ENCODE results near the gene KIF5B. TPM values are rescaled to one million over a fixed set of nuclear protein-coding genes. Genes with fewer than 3 reads are reported as not detected.

KIF5B gene
- total RNA-seq, 1 experiment from 2014 or later, result 108 TPM

- no TSS peak for BruUV-seq (replicated peaks)
- no peak for DNase-seq
- no peaks in the 10 kb centered on the region for H3K36me3 Mint-ChIP-seq (ENCODE audit: insufficient read depth, unreplicated experiment)
- peak overlapping the region; percentile 36 for H3K4me3 Mint-ChIP-seq (ENCODE audit: low read depth, unreplicated experiment)
- no peaks in the 10 kb centered on the region for H3K9me3 Mint-ChIP-seq (ENCODE audit: low read depth, unreplicated experiment)
- TF ChIP-seq CTCF (IDR thresholded peaks at IDR 0.05; ENCODE audit: unreplicated experiment), result no peak
- CTCF ChIA-PET, result no interaction called here
- H3K4me1 Mint-ChIP-seq (ENCODE audit: low read depth, unreplicated experiment), result peaks cover 43% of the 10 kb centered on the region
- H3K27ac Mint-ChIP-seq (ENCODE audit: unreplicated experiment), result peak overlapping the region; percentile 62
- no peaks in the 10 kb centered on the region for H3K27me3 Mint-ChIP-seq (ENCODE audit: unreplicated experiment)
- intact Hi-C loops (cut with micrococcal nuclease; ENCODE audit: unreplicated experiment), result no loop called here
These were observed 94.7 kb downstream of the KIF5B start for GRCh38 chr10:31961277-31962074.

- DNase-seq, result no peak
- no TSS peak for BruUV-seq (replicated peaks)
- Mint-ChIP-seq H3K4me1 (ENCODE audit: low read depth, unreplicated experiment) (peaks cover 43% of the 10 kb centered on the region), H3K27me3 (ENCODE audit: unreplicated experiment) (no peaks in the 10 kb centered on the region), H3K9me3 (ENCODE audit: low read depth, unreplicated experiment) (peaks cover 3% of the 10 kb centered on the region), H3K4me3 (ENCODE audit: low read depth, unreplicated experiment) (no peak overlapping the region), H3K27ac (ENCODE audit: unreplicated experiment) (no peak overlapping the region), H3K36me3 (ENCODE audit: insufficient read depth, unreplicated experiment) (no peaks in the 10 kb centered on the region)
- CTCF ChIA-PET, result no interaction called here
- intact Hi-C loops (cut with micrococcal nuclease; ENCODE audit: unreplicated experiment), result no loop called here
- TF ChIP-seq CTCF (IDR thresholded peaks at IDR 0.05; ENCODE audit: unreplicated experiment), result no peak
These were observed 96.6 kb downstream of the KIF5B start for GRCh38 chr10:31959461-31960173.

Other genes with a start within 250 kb of the KIF5B start
- gene ARHGAP12, start 127.6 kb downstream of the KIF5B start, total RNA-seq (2022), result 56.0 and 60.7 TPM in 2 replicates